ENCODE results near the gene NUCB1. TPM values are rescaled to one million over a fixed set of nuclear protein-coding genes. Genes with fewer than 3 reads are reported as not detected.

The NUCB1 gene
- total and polyA plus RNA-seq, 4 donors = 186 to 775 (median 238) TPM

GRCh38 chr19:48955308-48955958 lies 55.3 kb downstream of the NUCB1 start:
- Histone ChIP-seq H3K9ac (ENCODE audit: low read depth in 1 of 2, low read length in 2 of 2) (peak overlapping the region; percentile 87 to 94), H3K27me3 (ENCODE audit: control insufficient read depth in 4 of 4, insufficient read depth in 4 of 4, low read length in 3 of 4) (no peaks in the 10 kb centered on the region), H3K36me3 (ENCODE audit: control insufficient read depth in 4 of 4, insufficient read depth in 3 of 4, low read depth in 1 of 4, low read length in 3 of 4) (no peaks in the 10 kb centered on the region), H3K27ac (ENCODE audit: low read depth in 1 of 2, low read length in 2 of 2) (peak overlapping the region; percentile 76 to 79), H3K4me3 (ENCODE audit: low read depth in 1 of 3, low read length in 3 of 3) (peak overlapping the region; percentile 62 to 96 (median 95)), H3K4me1 (ENCODE audit: control insufficient read depth in 4 of 4, insufficient read depth in 4 of 4, low read length in 3 of 4) (peaks cover 4 to 14% (median 11%) of the 10 kb centered on the region in 4 donors), H3K9me3 (ENCODE audit: control insufficient read depth in 4 of 4, low read length in 3 of 4) (no peaks in the 10 kb centered on the region)
- no peak for DNase-seq (ENCODE audit: low spot score)
- 64% methylated on average over 16 of the region's 16 CpGs for WGBS
- TF ChIP-seq TAF1 (conservative IDR thresholded peaks at IDR 0.05) (no peak), FOXA2 (IDR thresholded peaks at IDR 0.05) (no peak), HNF4G (IDR thresholded peaks at IDR 0.05) (no peak), SP1 (IDR thresholded peaks at IDR 0.05) (no peak), EGR1 (IDR thresholded peaks at IDR 0.05; ENCODE audit: low read depth in 2 of 2) (no peak)

- Histone ChIP-seq H3K9me3 (ENCODE audit: control insufficient read depth in 4 of 4, low read length in 3 of 4) (no peaks in the 10 kb centered on the region), H3K4me3 (ENCODE audit: low read depth in 1 of 3, low read length in 3 of 3) (no peak overlapping the region), H3K4me1 (ENCODE audit: control insufficient read depth in 4 of 4, insufficient read depth in 4 of 4, low read length in 3 of 4) (peaks cover 10 to 28% (median 19%) of the 10 kb centered on the region in 4 donors), H3K27ac (ENCODE audit: low read depth in 1 of 2, low read length in 2 of 2) (no peak overlapping the region), H3K36me3 (ENCODE audit: control insufficient read depth in 4 of 4, insufficient read depth in 3 of 4, low read depth in 1 of 4, low read length in 3 of 4) (no peaks in the 10 kb centered on the region), H3K9ac (ENCODE audit: low read depth in 1 of 2, low read length in 2 of 2) (no peak overlapping the region), H3K27me3 (ENCODE audit: control insufficient read depth in 4 of 4, insufficient read depth in 4 of 4, low read length in 3 of 4) (no peaks in the 10 kb centered on the region)
- TF ChIP-seq SP1 (IDR thresholded peaks at IDR 0.05) = no peak
- TF ChIP-seq YY1 (IDR thresholded peaks at IDR 0.05) = no peak
- TF ChIP-seq RAD21 (IDR thresholded peaks at IDR 0.05) = no peak
- no peak for TF ChIP-seq GABPA (IDR thresholded peaks at IDR 0.05 in 1 of 2, conservative IDR thresholded peaks at IDR 0.05 in 1 of 2)
- TF ChIP-seq NR2F2 (IDR thresholded peaks at IDR 0.05) = no peak
- TF ChIP-seq CTCF (IDR thresholded peaks at IDR 0.05; ENCODE audit: low read depth, low read length, missing input control) = no peak
- DNase-seq (ENCODE audit: low spot score) = no peak
- 98% methylated on average over 8 of the region's 8 CpGs for WGBS
Observed at GRCh38 chr19:48958006-48958405, 57.9 kb downstream of the NUCB1 start.

GRCh38 chr19:48959341-48960239 lies 59.5 kb downstream of the NUCB1 start:
- H3K27ac ChIP-seq (ENCODE audit: low read depth in 1 of 2, low read length in 2 of 2) = no peak overlapping the region
- no peaks in the 10 kb centered on the region for H3K9me3 ChIP-seq (ENCODE audit: control insufficient read depth in 4 of 4, low read length in 3 of 4)
- H3K9ac ChIP-seq (ENCODE audit: low read depth in 1 of 2, low read length in 2 of 2) = no peak overlapping the region
- 85% methylated on average over 16 of the region's 16 CpGs for WGBS
- no peak overlapping the region for H3K4me3 ChIP-seq (ENCODE audit: low read depth in 1 of 3, low read length in 3 of 3)
- no peak for TF ChIP-seq ZBTB33 (IDR thresholded peaks at IDR 0.05)
- TF ChIP-seq YY1 (IDR thresholded peaks at IDR 0.05) = peak; percentile 39
- no peak for TF ChIP-seq EGR1 (IDR thresholded peaks at IDR 0.05; ENCODE audit: low read depth in 2 of 2)
- no peaks in the 10 kb centered on the region for H3K36me3 ChIP-seq (ENCODE audit: control insufficient read depth in 4 of 4, insufficient read depth in 3 of 4, low read depth in 1 of 4, low read length in 3 of 4)
- no peak for DNase-seq (ENCODE audit: low spot score)
- peaks cover 11 to 31% (median 19%) of the 10 kb centered on the region in 4 donors for H3K4me1 ChIP-seq (ENCODE audit: control insufficient read depth in 4 of 4, insufficient read depth in 4 of 4, low read length in 3 of 4)
- no peaks in the 10 kb centered on the region for H3K27me3 ChIP-seq (ENCODE audit: control insufficient read depth in 4 of 4, insufficient read depth in 4 of 4, low read length in 3 of 4)
